Measurements from ENCODE around the gene PLCL1.

Gene PLCL1

DNA sequence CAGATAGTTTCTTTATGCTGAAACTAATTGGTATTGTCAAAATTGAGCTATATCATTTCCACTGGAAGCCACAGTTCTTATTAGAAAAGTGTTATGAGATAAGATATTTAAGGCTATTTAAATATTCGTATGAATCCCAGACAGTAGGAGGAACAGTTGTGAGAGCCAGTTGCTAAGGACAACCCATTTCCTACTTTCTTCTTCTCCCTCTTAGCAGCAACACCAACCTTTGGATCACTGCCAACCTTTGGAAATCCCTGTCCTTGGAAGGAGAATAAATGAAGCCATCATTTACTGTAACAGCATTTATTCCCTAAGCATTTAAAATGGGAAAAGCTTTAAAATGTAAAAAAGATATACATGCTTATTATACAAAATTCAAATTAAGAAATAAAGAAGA lies 85.8 kb downstream of the PLCL1 start:
- no peak for DNase-seq

DNA sequence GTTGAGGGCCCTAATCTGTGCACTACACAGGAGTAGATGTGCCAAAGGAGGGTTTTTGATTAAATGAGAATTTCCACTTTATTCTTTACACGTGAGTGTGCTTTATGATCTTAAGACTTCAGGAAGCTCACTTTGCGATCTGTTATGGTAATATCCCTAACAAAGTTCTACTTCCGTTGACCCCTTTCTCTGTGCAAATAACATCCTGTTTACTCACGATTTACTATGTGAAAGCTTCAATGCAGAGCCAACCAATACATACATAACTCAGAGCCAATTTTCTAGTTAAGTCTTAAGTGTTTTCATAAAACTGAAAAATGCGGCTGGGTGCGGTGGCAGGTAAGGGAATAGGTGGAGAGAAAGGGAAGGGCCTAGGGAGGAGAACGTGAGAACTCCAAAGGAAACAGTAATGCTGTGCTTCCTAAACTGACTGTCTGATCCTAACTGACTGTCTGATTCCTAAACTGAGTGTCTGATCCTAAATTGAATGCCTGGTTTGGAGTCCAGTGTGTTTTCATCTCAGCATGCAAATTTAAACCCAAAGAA lies 87.6 kb downstream of the PLCL1 start:
- no peak for DNase-seq

DNA sequence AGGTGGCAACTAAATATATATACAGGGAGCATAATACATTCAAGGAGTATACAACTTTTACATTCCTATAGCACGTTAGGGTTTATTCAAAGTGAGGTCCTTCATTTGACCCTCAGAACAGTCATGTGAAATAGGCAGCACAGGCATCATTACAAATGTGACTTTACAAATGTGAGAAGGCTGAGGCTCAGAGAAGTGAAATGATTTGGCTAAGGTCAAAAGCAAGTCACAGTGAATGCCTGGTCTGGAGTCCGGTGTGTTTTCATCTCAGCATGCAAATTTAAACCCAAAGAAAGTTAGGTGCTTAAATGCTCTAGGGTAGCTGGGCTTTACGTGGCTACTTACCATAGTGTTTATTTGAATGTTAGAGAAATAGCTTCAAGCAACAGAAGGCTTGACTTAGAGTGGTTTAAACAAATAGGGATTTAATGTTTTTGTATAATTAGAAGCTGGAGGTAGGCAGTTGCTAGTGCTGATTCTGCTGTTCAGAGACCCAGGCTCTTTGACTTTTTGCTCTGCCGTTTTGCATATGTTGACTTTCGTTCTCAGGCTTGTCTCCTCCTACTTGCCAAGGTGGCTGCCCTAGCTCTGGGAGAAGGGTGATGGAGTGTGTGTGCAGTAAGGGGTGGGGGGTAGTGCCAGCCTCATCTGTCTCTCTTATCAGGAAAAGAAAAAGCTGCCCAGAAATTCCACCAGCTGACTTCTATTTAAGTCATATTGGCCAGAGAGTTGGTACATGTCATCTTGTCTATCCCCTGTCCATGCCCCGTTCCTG lies 89.2 kb downstream of the PLCL1 start:
- DNase-seq, result no peak

GRCh38 chr2:197894751-197895274 lies 90.4 kb downstream of the PLCL1 start:
- no peak for DNase-seq

DNA sequence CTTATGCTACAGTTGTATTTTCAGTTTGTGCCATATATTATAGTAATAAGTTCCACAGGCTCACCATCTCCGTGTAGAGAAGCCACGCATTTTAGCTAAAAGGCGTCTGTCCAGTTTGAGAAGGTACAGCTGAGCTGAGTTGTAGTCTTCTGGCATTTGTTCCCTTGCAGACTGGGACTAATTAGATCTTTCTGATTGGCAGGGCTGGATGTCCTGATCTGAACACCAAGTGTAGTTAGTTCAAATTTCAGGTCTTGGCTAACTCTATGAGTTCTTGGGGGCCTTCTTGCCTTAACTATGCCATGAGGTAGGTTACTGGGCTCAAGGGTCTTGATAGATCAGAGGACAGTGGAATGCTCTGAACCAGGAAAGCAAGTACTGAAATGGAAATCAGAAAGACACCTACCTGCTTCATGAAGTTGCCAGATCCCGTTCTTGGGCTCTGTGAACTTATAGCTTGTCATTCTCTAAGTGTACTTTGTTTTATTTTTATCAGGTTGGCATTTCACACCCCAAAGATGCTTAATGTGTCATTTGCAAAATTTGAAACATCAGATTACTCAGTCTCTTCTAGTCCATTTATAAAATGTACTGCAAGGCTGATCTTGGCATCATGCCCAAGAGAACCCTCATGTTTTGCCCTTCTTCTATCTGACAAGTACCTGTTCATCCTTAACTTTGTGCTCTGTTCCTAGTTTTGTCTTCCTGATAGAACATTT lies 93.7 kb downstream of the PLCL1 start:
- DNase-seq, result no peak

DNA sequence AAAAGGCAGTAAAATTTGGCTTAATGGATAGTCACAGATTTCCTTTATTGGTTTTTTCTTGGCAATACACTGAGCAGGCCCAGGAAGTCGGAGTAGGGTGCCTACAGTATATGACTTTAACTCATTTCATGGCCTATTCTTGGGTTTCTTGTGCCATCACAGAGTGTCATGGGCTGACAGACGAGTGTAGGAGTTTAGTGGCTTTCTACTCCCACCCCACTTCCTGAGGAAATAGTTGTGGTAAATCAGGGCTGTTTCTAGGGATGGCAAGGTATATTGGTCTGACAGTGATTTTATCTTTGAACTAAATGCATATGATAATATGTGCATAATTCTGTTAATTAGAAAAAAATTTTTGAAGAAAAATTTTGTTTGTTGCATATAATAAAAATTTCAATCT lies 100.1 kb downstream of the PLCL1 start:
- no peak for DNase-seq

- DNase-seq, result no peak
These were observed 103.8 kb downstream of the PLCL1 start for GRCh38 chr2:197908156-197908555.

- DNase-seq, result no peak
These were observed 104.8 kb downstream of the PLCL1 start for GRCh38 chr2:197908990-197909776.

GRCh38 chr2:197911667-197912066 lies 107.3 kb downstream of the PLCL1 start:
- no peak for DNase-seq

DNA sequence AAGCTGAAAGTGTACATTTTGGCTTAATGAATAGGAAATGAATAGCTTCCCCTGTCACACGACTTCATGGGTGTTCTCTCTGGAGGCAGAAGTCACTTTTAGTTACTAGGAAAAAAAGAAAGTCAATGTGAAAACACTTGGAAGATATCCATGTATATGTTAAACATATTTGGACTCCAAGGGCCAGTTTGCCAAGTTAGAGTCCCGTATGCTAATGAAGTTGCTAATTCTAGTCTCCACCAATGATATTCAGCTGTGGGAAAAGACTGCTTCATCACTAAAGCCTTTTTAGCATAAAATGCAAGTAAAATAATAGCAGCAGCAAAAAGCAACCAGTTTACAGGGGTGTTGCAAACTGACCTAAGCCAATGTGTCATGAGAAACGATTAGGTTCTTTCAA lies 108.7 kb downstream of the PLCL1 start:
- no peak for DNase-seq

DNA sequence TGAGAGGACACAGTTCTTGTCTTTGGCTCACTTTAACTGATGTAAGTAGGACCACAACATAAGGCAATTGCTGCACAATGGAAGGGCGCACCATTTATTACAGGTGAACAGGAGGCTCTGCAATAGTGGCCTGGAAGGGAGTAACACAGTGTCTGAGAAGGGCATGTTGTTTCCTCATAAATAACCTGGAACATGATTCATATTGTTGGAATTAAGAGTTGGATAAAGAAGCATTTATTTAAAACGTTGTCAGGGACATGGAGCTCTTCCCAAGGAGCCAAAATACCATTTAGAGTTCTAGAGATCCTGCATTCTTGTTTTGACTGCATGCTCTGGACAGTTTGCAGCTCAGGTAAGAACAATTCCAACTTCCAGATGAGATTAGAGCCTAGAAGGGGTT lies 110.4 kb downstream of the PLCL1 start:
- DNase-seq, result no peak

DNA sequence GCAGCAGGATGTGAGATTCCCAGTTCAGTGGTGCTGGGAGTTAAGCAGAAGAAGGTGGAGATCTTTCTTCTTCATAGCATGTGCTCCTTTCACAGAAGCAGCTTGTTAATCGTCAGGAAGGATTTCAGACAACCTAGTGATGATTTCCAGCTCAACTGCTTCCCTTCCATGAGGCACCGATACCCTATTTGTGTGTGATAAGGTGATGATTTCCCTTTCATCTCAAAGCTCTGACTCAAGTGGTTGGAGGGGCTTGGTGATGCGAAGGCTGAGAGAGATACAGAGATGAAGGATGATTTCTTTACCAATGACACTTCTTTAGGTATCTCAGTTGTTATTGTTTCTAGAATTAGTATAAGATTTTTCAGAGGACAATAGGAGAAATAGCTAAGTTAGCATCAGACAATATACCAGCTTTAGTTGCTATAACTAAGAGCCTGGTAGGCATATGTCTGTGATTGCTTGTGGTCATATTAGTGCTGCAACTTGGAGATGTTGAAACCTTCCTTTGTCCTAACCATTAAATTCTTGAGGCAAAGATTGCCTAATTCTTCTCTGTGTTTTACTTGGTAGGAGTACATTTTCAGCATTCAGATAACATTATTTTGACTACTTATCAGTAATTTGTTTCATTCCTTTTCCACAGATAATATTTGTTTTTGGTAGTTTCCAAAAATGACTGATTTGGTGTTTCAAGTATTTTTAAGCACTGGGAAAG lies 111.3 kb downstream of the PLCL1 start:
- no peak for DNase-seq

DNA sequence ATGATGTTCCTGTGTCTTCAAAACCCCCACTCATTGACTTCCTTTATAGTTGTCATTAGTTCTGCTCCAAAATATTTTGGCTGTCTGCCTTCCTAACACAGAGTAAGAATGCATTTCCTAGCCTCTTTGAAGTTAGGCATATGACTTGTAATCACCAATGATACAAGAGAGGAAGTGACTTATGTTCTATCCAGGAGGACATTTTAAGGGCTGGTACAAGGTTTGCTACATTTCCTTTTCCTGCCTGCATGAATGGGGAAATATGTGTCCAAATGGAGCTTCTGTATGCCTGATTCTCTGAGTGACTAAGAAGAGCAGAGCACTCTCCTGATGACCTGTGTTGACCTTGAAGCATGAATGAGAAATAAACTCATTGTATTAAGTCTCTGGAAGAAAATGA lies 115.1 kb downstream of the PLCL1 start:
- DNase-seq, result no peak

DNA sequence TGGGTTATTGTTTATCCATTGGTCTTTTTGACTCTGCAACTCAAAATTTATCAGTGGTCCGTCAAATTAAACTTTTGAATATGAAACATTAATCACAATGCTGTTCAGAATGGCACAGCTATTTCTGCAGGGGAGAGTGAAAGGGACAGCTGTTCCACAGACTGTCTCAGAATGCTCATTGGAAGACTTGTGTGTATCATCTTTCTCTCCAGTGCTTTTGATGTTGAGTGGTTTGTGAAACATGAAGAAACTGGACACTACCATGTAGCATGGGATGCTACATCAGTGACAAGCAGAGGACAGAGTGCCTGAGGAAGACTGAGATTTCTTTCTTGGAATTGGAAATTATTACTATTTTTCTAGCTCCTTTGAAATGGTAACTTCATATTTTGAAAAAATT lies 115.7 kb downstream of the PLCL1 start:
- DNase-seq, result no peak

DNA sequence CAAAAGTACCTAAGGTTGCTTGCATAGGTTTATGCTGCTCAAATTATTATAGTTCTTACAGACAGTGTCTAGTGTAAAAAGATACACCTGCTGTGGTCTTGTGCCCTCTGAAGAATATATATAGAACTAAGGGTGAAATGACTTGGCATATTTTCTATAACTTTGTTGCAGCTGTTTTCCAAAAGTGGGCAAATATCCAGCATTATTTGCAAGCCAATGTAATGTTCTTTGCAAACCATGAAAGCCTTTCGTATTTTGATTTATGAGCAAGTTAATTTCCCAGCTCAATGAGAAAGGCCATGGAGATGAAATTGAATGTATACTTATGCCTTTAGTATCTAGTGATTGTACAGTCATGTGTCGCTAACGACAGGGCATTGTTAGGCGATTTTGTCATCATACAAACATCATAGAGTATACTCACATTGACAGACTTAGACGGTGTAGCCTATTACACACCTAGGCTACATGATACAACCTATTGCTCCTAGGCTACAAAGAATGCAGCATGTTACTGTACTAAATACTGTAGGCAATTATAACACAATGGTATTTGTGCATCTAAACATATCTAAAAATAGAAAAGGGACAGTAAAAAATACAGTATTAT lies 116.3 kb downstream of the PLCL1 start:
- no peak for DNase-seq

- no peak for DNase-seq
These were observed 120.1 kb downstream of the PLCL1 start for GRCh38 chr2:197924483-197924882.

GRCh38 chr2:197925204-197925603 lies 120.8 kb downstream of the PLCL1 start:
- DNase-seq, result no peak

DNA sequence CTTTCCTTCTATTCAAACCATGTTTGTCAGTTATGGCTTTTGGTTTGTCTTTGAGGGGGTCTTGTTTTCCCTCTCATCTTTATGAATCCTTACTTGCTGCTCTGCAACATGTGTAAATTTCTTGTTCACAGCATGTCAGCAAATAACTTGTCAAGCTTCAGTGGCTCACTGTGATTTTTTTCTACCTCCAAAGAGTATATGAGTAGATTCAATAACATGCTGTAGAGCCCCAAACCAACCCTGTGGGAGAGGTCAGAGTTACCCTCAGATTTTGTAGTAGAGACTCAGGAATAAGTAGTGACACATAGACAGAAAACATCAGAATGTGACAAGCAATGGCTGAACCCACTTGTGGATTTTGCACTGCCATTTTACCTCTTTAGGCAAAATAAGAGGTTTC lies 121.6 kb downstream of the PLCL1 start:
- DNase-seq, result no peak

DNA sequence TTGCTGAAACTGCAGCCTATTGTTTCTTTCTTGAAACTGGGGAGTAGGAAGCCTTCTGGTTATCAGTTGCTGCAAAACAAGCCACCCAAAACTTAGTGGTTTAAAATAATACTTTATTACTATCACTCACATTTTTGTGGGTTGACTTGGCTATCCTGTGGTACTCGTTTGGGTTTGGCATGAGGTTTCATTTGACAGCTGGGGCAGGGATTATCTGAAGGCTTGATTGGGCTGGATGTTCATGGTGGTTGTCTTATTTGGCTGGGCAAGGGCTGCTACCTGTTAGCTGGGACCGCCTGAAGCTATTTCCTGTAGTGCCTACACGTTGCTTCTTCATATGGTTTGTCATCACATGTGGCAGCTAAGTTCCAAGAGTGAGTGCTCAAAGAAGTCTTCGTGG lies 122.3 kb downstream of the PLCL1 start:
- DNase-seq, result no peak

DNA sequence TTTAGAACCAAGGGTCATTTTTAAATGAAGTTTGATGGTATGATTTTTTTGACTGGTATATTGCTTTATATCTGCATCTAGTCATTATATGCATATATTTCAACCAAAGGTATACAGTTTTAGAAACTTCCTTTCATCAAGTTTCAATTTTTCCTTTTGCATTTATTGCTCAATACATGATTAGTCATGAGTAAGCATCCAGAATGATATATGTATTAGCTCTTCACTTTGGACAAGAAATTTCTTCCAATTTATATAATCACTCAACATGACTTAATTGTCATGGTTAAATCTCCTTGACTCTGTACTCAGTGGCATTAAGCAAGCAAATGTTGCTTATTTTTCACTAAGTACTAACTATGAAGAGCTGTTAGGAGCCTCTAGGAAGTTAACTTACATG lies 123.6 kb downstream of the PLCL1 start:
- no peak for DNase-seq

DNA sequence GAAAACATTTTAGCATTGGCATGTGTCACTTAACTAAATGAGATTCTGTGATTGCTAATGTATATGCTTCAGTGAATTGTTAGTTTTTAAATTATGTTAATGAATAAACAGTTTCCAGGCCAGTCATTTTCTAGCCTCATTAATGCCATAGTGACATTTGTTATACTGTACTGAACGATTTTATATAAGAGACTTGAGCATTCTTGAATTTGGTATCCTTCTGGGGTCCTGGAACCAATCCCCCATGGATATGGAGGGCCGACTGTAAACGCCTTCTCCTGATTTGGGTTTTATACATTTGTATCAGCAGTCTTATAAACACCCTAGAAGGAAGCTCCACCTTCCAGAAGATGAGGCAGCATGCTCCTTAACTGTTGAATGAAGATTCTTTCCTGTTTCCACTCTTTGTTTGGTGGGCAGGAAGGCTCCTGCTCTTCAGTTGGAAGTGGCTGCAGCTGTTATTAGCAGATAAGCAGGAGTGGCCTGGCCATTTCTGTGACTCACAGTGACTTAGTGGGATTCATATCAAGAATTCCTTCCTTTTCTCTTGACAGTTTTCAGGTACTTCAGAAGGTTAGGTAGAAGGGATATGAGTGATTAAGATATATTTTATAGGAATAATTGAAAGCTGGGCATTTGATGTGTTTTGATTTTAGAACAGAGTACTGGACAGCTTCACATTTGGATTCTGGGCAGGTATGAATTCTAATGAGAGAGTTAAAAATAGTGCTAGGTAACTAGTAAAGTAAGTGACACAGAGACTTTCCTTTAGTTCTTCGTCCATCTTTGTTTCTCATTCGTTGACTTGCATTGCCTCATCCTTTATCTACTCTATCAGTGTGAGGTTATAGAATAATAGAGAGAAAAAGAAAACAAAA lies 124.9 kb downstream of the PLCL1 start:
- DNase-seq, result no peak
